K562 (cell line): ENCODE data around the gene NES.

Experiments
- MAX ChIP-seq: sonication (generic); formaldehyde crosslinking; IDR thresholded peaks from 2 replicates; pipeline ENCODE4 v1.9.0; 2022; ENCODE audit warnings: mild to moderate bottlenecking, missing genetic modification reagents
- REST ChIP-seq, 2 experiments: fragments of 450-650 bp; formaldehyde crosslinking in 1 of 2; IDR thresholded peaks; 2 replicates each; pipeline versions ENCODE4 v1.4.0 to v1.6.1; 2014 to 2020; ENCODE audit warnings: mild to moderate bottlenecking in 2 of 2, borderline replicate concordance in 1 of 2, low read depth in 1 of 2
- ZNF12 ChIP-seq: sonication (generic); formaldehyde crosslinking; IDR thresholded peaks from 2 replicates; pipeline ENCODE4 v1.4.0; 2020; ENCODE audit warnings: mild to moderate bottlenecking, missing genetic modification reagents

- TF ChIP-seq REST (IDR thresholded peaks at IDR 0.05; ENCODE audit: borderline replicate concordance): no peak
- no peak for TF ChIP-seq REST (CRISPR knock-in tag; IDR thresholded peaks at IDR 0.05; ENCODE audit: low read depth)
- no peak for TF ChIP-seq MAX (CRISPR knock-in tag)
- TF ChIP-seq ZNF12 (CRISPR knock-in tag): no peak
These were observed 27.7 kb upstream of the NES start for GRCh38 chr1:156704930-156705320.
